Vagina (tissue), 2 donors: Measurements from ENCODE around the gene ITIH3.

Experiments
- CTCF ChIP-seq, 3 experiments: fragments of 450-650 bp in 2 of 3; fragments of 200-600 bp in 1 of 3; sonication (generic) in 1 of 3; IDR thresholded peaks; one replicate each; pipeline ENCODE4 v1.5.1; 2017 to 2019; ENCODE audit warnings: antibody characterized with exemption in 3 of 3, mild to moderate bottlenecking in 2 of 3, moderate library complexity in 2 of 3
- POLR2AphosphoS5 ChIP-seq, 2 donors: sonication (generic); formaldehyde crosslinking; IDR thresholded peaks; one replicate each; pipeline ENCODE4 v1.9.0; 2017; ENCODE audit warnings: antibody characterized with exemption in 2 of 2, mild to moderate bottlenecking in 2 of 2, low read depth in 1 of 2; ENCODE audit not compliant: insufficient read depth in 1 of 2

DNA sequence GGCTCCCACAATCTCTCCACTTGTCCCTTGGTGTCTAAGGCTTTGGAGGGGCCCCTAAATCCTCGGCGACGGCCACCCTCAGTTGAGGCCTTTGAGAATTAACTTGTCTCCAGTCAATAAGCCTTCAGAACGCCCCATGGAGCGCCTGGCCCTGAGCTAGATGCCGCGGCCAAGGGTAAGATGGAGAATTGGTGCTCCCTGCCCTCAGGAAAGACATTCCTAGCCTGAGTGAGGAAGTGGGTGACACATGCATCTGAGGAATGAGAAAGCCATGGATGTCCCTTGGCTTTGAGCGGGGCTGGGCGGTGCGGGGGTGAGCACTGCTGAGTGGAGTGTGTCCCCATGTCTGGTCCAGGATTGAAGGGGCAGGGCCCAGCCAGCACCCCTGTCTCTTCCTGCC lies 22.6 kb downstream of the ITIH3 start:
- TF ChIP-seq CTCF (IDR thresholded peaks at IDR 0.05) (no peak), POLR2AphosphoS5 (IDR thresholded peaks at IDR 0.05; ENCODE audit: insufficient read depth in 1 of 2, low read depth in 1 of 2) (no peak)
